HUES6 (cell line): ENCODE measurements around the gene AAGAB.

ENCODE experiments used
- H3K27ac ChIP-seq: 2 replicates; pipeline ENCODE4 v1.7.0; 2013; ENCODE audit warnings: low read depth, mild to moderate bottlenecking, low read length, inconsistent platforms
- H3K27me3 ChIP-seq: 2 replicates; pipeline ENCODE4 v1.6.1; 2013; ENCODE audit warnings: low read length; ENCODE audit not compliant: control insufficient read depth, insufficient read depth
- H3K36me3 ChIP-seq: 2 replicates; pipeline ENCODE4 v1.6.1; 2013; ENCODE audit warnings: low read length; ENCODE audit not compliant: control insufficient read depth, insufficient read depth
- H3K4me1 ChIP-seq: 2 replicates; pipeline ENCODE4 v1.6.1; 2013; ENCODE audit warnings: low read length; ENCODE audit not compliant: control insufficient read depth, insufficient read depth
- H3K4me3 ChIP-seq: 2 replicates; pipeline ENCODE4 v1.5.1; 2013; ENCODE audit warnings: low read depth, low read length
- H3K9ac ChIP-seq: one replicate; pipeline ENCODE4 v1.6.1; 2013; ENCODE audit warnings: mild to moderate bottlenecking, low read length
- H3K9me3 ChIP-seq: 2 replicates; pipeline ENCODE4 v1.6.1; 2013; ENCODE audit warnings: low read depth, low read length; ENCODE audit not compliant: control insufficient read depth, insufficient read depth

The AAGAB gene

DNA sequence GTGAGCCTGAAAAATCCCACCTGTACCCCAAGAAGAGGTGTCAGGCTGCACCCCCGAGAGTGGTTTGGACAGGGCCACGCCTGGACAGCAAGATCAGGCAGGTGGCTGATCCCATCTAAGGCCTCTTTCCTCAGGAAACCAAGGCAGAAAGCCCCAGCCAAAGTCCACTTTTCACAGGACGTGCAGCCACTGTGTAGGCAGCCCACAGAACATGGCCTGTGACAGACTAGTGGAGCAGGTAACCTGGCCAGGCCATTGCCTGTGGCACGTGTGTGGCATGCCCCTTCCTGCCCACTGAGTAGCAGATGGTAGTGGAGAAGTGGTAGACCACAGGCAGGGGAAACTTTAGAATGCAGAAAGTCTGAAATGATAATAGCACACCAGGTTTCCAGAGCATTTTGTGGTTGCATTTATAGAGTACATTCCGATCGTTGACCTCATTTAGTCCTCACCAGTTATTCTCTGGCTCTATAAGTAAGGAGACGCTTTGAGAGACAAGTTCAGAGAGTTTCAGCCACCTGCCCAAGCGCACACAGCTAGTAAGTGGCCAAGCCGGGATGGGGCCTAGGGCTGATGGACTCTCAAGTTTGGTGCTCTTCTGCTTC lies 68.7 kb downstream of the AAGAB start:
- no peak overlapping the region for H3K9ac ChIP-seq
- no peak overlapping the region for H3K27ac ChIP-seq
- H3K9me3 ChIP-seq, result no peaks in the 10 kb centered on the region
- H3K4me1 ChIP-seq, result no peaks in the 10 kb centered on the region
- no peaks in the 10 kb centered on the region for H3K27me3 ChIP-seq
- H3K36me3 ChIP-seq, result peaks cover 58% of the 10 kb centered on the region
- H3K4me3 ChIP-seq, result no peak overlapping the region

DNA sequence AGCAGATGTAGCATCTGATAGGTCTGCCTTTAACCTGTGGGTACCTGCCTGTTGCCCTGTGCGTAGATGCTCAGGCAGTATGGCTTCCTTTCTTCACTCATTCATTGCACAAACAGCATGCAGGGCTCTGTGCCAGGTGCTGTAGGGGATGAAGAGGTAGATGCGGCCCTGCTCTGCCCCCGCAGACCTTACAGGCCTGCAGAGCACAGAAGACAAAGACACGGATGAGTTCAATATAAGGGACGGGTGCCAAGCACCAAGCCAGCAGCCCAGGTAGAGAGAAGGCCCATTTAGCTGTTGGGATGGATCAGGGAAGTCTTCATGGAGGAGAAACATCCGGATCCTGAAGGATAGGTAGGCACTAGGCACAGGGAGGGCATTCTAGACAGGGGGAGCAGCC lies 69.4 kb downstream of the AAGAB start:
- Histone ChIP-seq H3K4me1 (no peaks in the 10 kb centered on the region), H3K9ac (no peak overlapping the region), H3K9me3 (no peaks in the 10 kb centered on the region), H3K4me3 (no peak overlapping the region), H3K27ac (no peak overlapping the region), H3K36me3 (peaks cover 52% of the 10 kb centered on the region), H3K27me3 (no peaks in the 10 kb centered on the region)

DNA sequence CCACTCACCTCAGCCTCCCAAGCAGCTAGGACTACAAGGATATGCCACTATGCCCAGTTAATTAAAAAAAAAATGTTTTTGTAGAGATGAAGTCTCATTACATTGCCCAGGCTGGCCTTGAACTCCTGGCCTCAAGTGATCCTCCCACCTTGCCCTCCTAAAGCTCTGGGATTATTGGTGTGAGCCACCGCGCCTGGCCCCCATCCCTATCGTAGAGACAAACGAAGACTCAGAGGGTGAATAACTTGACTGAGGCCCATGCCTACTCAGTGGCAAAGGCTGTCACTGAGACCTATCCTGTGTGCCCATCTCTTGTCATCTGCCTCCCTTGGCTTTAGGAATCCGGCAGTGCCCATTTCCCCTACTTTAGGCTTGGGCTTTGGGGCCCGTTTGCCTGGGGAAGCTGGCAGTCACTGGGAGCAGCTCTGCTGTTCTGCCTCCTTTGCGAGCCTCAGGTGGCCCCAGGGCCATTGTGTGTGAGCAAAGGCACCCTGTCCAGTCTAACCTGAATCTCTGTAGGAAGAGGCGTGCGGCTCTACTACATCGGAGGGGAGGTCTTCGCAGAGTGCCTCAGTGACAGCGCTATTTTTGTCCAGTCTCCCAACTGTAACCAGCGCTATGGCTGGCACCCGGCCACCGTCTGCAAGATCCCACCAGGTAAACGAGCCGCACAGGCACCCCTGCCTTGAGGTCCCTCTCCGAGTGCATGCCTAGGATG lies 70.1 kb downstream of the AAGAB start:
- Histone ChIP-seq H3K4me3 (no peak overlapping the region), H3K9ac (no peak overlapping the region), H3K9me3 (no peaks in the 10 kb centered on the region), H3K36me3 (peaks cover 45% of the 10 kb centered on the region), H3K4me1 (peaks cover 4% of the 10 kb centered on the region; the same call in 1 of the 2 replicates), H3K27me3 (no peaks in the 10 kb centered on the region), H3K27ac (no peak overlapping the region)

DNA sequence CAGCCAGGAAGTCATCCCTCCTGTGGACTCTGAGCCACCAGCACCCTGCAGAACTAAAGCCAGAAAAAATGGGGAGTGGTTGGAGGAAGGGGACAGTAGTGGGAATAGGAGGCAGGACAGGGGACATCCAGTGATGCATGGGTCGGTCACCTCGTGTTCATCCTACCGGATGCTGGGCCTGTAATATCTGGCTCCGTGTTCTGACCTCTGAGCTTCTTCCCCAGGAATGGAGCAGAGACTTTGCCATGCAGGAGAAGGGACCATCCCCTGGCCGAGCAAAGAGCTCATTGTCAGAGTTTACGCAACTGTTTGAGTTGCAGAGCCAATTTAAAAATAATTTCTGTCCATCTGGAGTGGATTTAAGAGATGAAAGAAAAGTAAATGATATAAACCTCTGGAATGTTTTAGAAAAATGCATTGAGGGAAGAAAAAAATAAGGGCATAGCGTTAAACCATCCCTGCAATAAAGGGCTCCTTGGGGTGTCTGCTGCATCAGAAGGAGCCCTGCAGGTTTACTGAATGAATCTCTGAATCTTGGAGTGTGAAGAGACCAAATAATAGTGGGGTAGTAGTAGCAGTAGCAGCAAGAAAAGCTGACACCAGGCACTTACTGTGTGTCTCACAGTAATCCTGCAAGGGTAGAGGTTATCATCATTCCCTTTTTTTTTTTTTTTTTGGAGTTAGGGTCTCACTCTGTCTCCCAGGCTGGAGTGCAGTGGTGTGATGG lies 70.9 kb downstream of the AAGAB start:
- H3K27ac ChIP-seq, result no peak overlapping the region
- no peaks in the 10 kb centered on the region for H3K9me3 ChIP-seq
- no peak overlapping the region for H3K9ac ChIP-seq
- H3K36me3 ChIP-seq, result peaks cover 37% of the 10 kb centered on the region
- peaks cover 5% of the 10 kb centered on the region; the same call in 1 of the 2 replicates for H3K4me1 ChIP-seq
- H3K27me3 ChIP-seq, result no peaks in the 10 kb centered on the region
- H3K4me3 ChIP-seq, result no peak overlapping the region

DNA sequence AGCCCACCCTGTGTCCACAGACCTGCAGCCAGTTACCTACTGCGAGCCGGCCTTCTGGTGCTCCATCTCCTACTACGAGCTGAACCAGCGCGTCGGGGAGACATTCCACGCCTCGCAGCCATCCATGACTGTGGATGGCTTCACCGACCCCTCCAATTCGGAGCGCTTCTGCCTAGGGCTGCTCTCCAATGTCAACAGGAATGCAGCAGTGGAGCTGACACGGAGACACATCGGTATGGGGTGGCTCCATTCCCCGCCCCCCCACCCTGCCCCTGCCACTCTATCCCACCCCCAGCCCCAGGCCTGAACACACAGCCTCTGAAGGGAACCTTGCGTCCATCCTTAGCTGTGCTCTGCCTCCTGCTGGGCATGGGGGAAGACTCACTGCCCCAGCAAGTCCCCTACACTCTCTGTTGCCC lies 73.2 kb downstream of the AAGAB start:
- Histone ChIP-seq H3K27ac (no peak overlapping the region), H3K9me3 (no peaks in the 10 kb centered on the region), H3K4me3 (no peak overlapping the region), H3K27me3 (no peaks in the 10 kb centered on the region), H3K9ac (no peak overlapping the region), H3K36me3 (peaks cover 19% of the 10 kb centered on the region), H3K4me1 (peaks cover 19% of the 10 kb centered on the region)

DNA sequence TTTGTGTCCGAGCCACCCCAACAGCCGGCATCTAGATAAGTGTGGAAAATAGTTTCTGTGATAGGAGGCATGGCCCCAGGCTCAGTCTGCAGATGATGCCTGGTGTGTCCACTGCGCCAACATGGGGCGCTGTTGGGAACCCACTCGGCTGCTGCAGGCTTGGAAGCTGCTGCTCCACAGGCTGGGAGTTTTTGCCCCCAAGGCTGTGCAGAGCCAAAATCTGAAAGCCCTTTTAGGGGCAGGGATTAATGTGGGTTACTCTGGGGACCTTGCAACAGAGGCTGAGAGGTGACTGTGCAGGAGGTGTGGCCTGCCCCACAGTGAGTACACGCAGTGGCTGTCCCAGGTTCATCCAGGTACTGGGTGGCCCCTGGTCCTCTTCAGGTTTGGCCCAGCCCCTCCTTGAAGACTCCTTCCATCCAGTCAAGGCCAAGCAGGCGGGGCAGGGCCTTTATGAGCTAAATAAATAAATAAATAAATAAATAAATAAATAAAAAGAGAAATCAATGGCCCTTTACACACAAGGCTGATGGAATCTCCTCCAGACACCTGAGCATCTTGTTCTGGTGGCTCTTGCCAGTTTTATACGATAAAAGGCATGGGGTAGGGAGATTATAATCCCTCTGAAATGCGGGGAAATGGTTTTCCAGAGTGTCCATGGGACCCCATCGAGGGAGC lies 73.8 kb downstream of the AAGAB start:
- Histone ChIP-seq H3K36me3 (peaks cover 13% of the 10 kb centered on the region), H3K4me1 (peaks cover 25% of the 10 kb centered on the region), H3K9me3 (no peaks in the 10 kb centered on the region)

DNA sequence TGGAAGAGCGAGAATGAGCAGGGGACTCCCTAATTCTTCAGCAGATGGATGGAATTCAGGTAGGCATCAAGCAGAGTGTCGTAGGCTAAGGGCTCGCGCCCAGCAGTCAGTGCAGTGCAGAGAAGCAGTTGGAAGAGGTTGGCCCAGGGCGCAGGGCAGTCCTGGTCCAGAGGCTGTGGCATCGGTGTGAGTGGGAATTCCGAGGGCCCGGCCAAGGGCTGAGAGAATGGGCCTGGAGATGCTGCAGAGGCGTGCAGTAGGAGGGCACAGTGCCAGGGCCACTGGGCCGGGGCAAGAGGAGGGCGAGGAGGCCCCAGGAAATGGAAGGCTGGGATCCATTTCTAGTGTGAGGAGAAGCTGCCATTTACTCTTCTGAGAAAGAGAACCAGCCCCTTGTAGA lies 74.4 kb downstream of the AAGAB start:
- Histone ChIP-seq H3K4me1 (peaks cover 31% of the 10 kb centered on the region), H3K27ac (no peak overlapping the region), H3K4me3 (no peak overlapping the region), H3K27me3 (no peaks in the 10 kb centered on the region), H3K9ac (no peak overlapping the region), H3K36me3 (peaks cover 8% of the 10 kb centered on the region), H3K9me3 (no peaks in the 10 kb centered on the region)

More for the DNA sequence above, 73.8 kb downstream of the AAGAB start:
- no peak overlapping the region for H3K27ac ChIP-seq
- H3K4me3 ChIP-seq, result no peak overlapping the region
- no peak overlapping the region for H3K9ac ChIP-seq
- no peaks in the 10 kb centered on the region for H3K27me3 ChIP-seq

DNA sequence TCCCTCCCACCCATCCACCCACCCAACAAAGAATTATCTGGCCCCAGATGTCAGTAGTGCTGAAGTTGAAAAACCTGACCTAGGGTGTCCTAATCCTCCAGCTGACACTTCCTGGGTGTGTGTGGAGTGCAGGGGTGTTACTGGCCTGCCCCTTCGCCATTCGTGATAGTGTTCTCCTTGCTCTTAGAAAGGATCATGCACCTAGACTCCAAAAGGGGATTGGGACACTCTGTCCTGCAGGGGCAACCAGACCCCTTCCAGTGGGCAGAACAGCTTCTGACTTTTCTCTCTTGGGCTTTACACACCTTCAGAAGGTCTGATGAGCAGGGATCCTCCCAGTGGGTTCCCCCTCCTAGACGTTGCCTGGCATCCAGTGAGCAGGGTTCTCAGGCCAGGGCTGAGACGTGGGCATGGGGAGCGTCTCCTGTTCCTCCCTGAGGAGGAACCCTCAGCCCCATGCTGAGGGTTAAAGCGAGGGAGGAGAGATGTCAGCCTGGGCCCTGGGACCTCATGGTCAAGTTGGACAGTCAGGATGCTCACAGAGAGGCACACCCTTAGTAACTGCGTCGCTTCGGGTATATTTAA lies 75.0 kb downstream of the AAGAB start:
- Histone ChIP-seq H3K27me3 (no peaks in the 10 kb centered on the region), H3K9ac (no peak overlapping the region), H3K4me1 (peaks cover 36% of the 10 kb centered on the region), H3K36me3 (peaks cover 4% of the 10 kb centered on the region), H3K9me3 (no peaks in the 10 kb centered on the region), H3K27ac (no peak overlapping the region), H3K4me3 (no peak overlapping the region)

DNA sequence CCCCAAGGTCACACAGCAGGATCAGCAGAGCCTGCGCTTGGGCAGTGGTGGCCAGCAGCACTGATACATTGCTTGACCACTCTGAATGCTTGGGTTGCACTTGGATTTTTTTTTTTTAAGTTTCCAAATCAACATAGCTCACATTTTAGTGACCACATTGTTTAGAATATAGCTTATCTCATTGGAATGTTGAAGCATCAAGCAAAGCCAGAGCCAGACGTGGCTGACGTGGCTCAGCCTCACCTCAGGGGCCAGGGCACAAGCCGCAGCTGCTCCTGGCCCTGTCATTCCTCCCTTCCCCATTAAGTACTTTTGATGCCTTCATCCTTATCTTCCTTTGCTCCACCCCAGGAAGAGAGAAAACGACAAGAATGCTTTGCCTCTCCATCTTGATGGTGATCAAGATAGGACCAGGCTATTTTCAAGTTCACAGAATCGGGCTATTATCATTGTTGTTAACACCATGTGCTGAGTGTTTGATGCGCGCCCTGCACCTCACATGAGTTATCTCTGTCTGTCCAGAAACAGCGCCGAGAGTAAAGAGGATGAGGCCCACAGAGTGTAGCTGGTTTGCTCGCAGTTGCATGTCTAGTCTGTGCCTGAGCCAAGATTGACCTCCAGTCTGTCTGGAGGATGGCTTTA lies 75.8 kb downstream of the AAGAB start:
- no peaks in the 10 kb centered on the region for H3K9me3 ChIP-seq
- H3K4me1 ChIP-seq, result peaks cover 40% of the 10 kb centered on the region
- H3K4me3 ChIP-seq, result no peak overlapping the region
- H3K36me3 ChIP-seq, result no peaks in the 10 kb centered on the region; the same call in 1 of the 2 replicates
- no peak overlapping the region for H3K9ac ChIP-seq
- no peaks in the 10 kb centered on the region for H3K27me3 ChIP-seq
- no peak overlapping the region for H3K27ac ChIP-seq

DNA sequence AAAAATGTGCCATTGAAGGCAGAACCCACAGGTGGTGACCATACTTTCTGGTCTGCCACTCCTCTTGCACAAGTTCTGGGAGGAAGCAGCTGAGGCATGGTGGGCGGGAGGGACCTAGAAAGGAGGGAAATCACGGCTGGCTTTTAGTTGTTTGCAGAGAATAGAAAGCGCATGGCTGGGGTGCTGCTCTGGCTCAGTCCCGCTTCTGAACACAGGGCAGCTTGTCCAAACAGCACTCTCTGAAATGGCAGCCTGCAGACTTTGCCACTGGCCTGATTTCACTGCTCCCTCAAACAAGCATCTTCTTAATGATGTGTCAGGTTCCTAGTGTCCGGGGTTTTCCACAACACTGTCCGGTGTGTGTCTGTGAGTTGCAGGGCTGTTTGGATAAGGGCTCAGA lies 76.7 kb downstream of the AAGAB start:
- H3K36me3 ChIP-seq, result no peaks in the 10 kb centered on the region; the same call in 1 of the 2 replicates
- no peaks in the 10 kb centered on the region for H3K27me3 ChIP-seq
- H3K27ac ChIP-seq, result no peak overlapping the region
- no peaks in the 10 kb centered on the region for H3K9me3 ChIP-seq
- no peak overlapping the region for H3K4me3 ChIP-seq
- H3K4me1 ChIP-seq, result peaks cover 40% of the 10 kb centered on the region
- no peak overlapping the region for H3K9ac ChIP-seq
